ENCODE data around the gene TAS2R13.

DNA sequence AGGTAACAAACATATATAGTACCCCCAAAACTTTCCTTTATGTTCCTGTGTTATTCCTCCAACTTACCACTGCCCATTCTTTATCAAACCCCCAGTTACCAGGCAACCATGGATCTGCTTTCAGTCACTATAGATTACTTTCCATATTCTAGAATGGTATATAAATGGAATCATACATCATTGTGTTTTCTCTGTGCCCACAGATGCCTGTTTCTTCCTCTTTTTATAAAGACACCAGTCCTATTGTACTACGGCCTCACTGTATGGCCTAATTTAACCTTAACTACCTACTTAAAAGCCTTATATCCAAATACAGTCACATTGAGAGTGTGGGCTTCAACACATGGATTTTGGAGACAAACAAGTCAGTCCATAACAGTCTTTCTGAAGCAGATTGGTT lies 27.1 kb upstream of the TAS2R13 start:
- TF ChIP-seq POLR2A (IDR thresholded peaks at IDR 0.05; ENCODE audit: low read depth, low read length), result no peak
- TF ChIP-seq RAD21 (IDR thresholded peaks at IDR 0.05; ENCODE audit: low read length), result no peak
- TF ChIP-seq, protein P1, sequence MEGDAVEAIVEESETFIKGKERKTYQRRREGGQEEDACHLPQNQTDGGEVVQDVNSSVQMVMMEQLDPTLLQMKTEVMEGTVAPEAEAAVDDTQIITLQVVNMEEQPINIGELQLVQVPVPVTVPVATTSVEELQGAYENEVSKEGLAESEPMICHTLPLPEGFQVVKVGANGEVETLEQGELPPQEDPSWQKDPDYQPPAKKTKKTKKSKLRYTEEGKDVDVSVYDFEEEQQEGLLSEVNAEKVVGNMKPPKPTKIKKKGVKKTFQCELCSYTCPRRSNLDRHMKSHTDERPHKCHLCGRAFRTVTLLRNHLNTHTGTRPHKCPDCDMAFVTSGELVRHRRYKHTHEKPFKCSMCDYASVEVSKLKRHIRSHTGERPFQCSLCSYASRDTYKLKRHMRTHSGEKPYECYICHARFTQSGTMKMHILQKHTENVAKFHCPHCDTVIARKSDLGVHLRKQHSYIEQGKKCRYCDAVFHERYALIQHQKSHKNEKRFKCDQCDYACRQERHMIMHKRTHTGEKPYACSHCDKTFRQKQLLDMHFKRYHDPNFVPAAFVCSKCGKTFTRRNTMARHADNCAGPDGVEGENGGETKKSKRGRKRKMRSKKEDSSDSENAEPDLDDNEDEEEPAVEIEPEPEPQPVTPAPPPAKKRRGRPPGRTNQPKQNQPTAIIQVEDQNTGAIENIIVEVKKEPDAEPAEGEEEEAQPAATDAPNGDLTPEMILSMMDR (conservative IDR thresholded peaks at IDR 0.05; ENCODE audit: low read depth, low read length), result no peak
- TF ChIP-seq MAFK (IDR thresholded peaks at IDR 0.05; ENCODE audit: low read depth, low read length), result no peak
- TF ChIP-seq, protein P2, sequence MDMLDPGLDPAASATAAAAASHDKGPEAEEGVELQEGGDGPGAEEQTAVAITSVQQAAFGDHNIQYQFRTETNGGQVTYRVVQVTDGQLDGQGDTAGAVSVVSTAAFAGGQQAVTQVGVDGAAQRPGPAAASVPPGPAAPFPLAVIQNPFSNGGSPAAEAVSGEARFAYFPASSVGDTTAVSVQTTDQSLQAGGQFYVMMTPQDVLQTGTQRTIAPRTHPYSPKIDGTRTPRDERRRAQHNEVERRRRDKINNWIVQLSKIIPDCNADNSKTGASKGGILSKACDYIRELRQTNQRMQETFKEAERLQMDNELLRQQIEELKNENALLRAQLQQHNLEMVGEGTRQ (IDR thresholded peaks at IDR 0.05; ENCODE audit: low read depth, low read length), result no peak
- TF ChIP-seq SMC3 (IDR thresholded peaks at IDR 0.05; ENCODE audit: low read depth, low read length), result no peak
- no peak for TF ChIP-seq FOS (IDR thresholded peaks at IDR 0.05; ENCODE audit: low read depth, low read length)
- TF ChIP-seq CHD1 (IDR thresholded peaks at IDR 0.05; ENCODE audit: low read depth, low read length), result no peak
- TF ChIP-seq, protein P3, sequence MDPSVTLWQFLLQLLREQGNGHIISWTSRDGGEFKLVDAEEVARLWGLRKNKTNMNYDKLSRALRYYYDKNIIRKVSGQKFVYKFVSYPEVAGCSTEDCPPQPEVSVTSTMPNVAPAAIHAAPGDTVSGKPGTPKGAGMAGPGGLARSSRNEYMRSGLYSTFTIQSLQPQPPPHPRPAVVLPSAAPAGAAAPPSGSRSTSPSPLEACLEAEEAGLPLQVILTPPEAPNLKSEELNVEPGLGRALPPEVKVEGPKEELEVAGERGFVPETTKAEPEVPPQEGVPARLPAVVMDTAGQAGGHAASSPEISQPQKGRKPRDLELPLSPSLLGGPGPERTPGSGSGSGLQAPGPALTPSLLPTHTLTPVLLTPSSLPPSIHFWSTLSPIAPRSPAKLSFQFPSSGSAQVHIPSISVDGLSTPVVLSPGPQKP (IDR thresholded peaks at IDR 0.05; ENCODE audit: borderline replicate concordance, low read depth, low read length), result no peak
- no peak for TF ChIP-seq MAZ (IDR thresholded peaks at IDR 0.05; ENCODE audit: borderline replicate concordance, low read depth, low read length)
- TF ChIP-seq NFE2L2 (IDR thresholded peaks at IDR 0.05; ENCODE audit: low read depth, low read length), result no peak
- TF ChIP-seq MXI1 (IDR thresholded peaks at IDR 0.05; ENCODE audit: borderline replicate concordance, low read depth, low read length), result no peak
- TF ChIP-seq BHLHE40 (IDR thresholded peaks at IDR 0.05; ENCODE audit: low read depth, low read length), result no peak
- TF ChIP-seq RFX5 (IDR thresholded peaks at IDR 0.05; ENCODE audit: low read depth, low read length), result no peak

Measured in IMR-90 (cell line).